HepG2 (cell line): Measurements from ENCODE around the gene ACBD6. TPM values are rescaled to one million over a fixed set of nuclear protein-coding genes. Genes with fewer than 3 reads are reported as not detected.

Experiments used
- ATAC-seq: fragments of 200-7000 bp; cut with Tn5 transposase; 3 replicates; pipeline ENCODE4 v1.9.1; 2020; ENCODE audit warnings: mild to moderate bottlenecking, moderate library complexity
- BruUV-seq: library from RNA; stranded (reverse); fragments of 400-500 nt; replicated peaks from 2 replicates; lab custom pipeline; 2021; lab: Mats Ljungman, UMichigan
- CTCF ChIA-PET: fragments of 300-600 bp; formaldehyde crosslinking; extraction: SDS; loops from one replicate; lab custom pipeline; 2021; ENCODE audit warnings: low total read pairs, inconsistent platforms, low intra/inter-chr PET ratio; lab: Yijun Ruan, JAX
- POLR2A ChIA-PET: fragments of 350-600 bp; sonication (Branson Sonifier 250); formaldehyde crosslinking; loops from one replicate; lab custom pipeline; 2020; ENCODE audit warnings: antibody characterized with exemption, inconsistent platforms; lab: Yijun Ruan, JAX
- DNase-seq: peaks from one replicate; pipeline ENCODE4 v3.0.0-alpha.2; 2015; ENCODE audit warnings: low spot score
- FAIRE-seq: peaks from 3 replicates; lab custom pipeline; 2011; peaks lifted over from hg19 to GRCh38; lab: Jason Lieb, UNC
- H2AFZ ChIP-seq: one replicate; pipeline ENCODE4 v1.6.1; 2011; ENCODE audit warnings: low read length, inconsistent platforms
- H3K27ac ChIP-seq: fragments of 300-600 bp; 3 replicates; pipeline ENCODE4 v1.8.0; 2011; ENCODE audit warnings: mixed run types, mild to moderate bottlenecking, mixed read lengths, low read length, inconsistent platforms; ENCODE audit not compliant: insufficient read depth; ENCODE audit errors: extremely low read length
- H3K27me3 ChIP-seq, 2 experiments: fragments of 200-600 bp in 1 of 2; 2 replicates in 1 of 2; 3 replicates in 1 of 2; pipeline versions ENCODE4 v1.6.0 to v1.8.0; 2011; ENCODE audit warnings: low read length in 2 of 2, mild to moderate bottlenecking in 2 of 2, moderate library complexity in 2 of 2, inconsistent platforms in 1 of 2; ENCODE audit not compliant: insufficient read depth in 2 of 2, control insufficient read depth in 1 of 2
- H3K36me3 ChIP-seq, 2 experiments: fragments of 200-600 bp in 1 of 2; replicated peaks in 1 of 2; 2 replicates in 1 of 2; 3 replicates in 1 of 2; pipeline versions ENCODE4 v1.5.1 to v1.8.0; 2011; ENCODE audit warnings: low read length in 2 of 2, inconsistent platforms in 1 of 2; ENCODE audit not compliant: insufficient read depth in 2 of 2, control insufficient read depth in 1 of 2
- H3K4me1 ChIP-seq: 2 replicates; pipeline ENCODE4 v1.5.1; 2012; ENCODE audit warnings: low read length, inconsistent platforms; ENCODE audit not compliant: insufficient read depth
- H3K4me2 ChIP-seq: 2 replicates; pipeline ENCODE4 v1.6.0; 2011; ENCODE audit warnings: low read depth, low read length, inconsistent platforms
- H3K4me3 ChIP-seq, 3 experiments: fragments of 200-600 bp in 1 of 3; sonication (generic), shearing (Covaris generic) in 1 of 3; replicated peaks in 1 of 3; 2 replicates each; pipeline ENCODE4 v1.5.1; 2011 to 2016; ENCODE audit warnings: low read length in 3 of 3, inconsistent platforms in 2 of 3, low read depth in 2 of 3, mild to moderate bottlenecking in 2 of 3, control low read depth in 1 of 3, mixed read lengths in 1 of 3; ENCODE audit not compliant: insufficient read depth in 1 of 3
- H3K79me2 ChIP-seq: one replicate; pipeline ENCODE4 v1.6.1; 2011; ENCODE audit warnings: low read length, inconsistent platforms; ENCODE audit not compliant: insufficient read depth
- H3K9ac ChIP-seq: 2 replicates; pipeline ENCODE4 v1.6.0; 2011; ENCODE audit warnings: mild to moderate bottlenecking, low read depth, low read length, inconsistent platforms; ENCODE audit not compliant: insufficient read depth
- H3K9me3 ChIP-seq: 2 replicates; pipeline ENCODE4 v1.5.1; 2012; ENCODE audit warnings: mild to moderate bottlenecking, low read length
- H4K20me1 ChIP-seq: 2 replicates; pipeline ENCODE4 v1.6.0; 2011; ENCODE audit warnings: inconsistent platforms, mild to moderate bottlenecking, low read length, moderate library complexity; ENCODE audit not compliant: insufficient read depth
- CC2D1A ChIP-seq: sonication (generic); formaldehyde crosslinking; IDR thresholded peaks from 2 replicates; pipeline ENCODE4 v1.8.1; 2023; ENCODE audit warnings: mild to moderate bottlenecking, missing genetic modification reagents
- CCDC6 ChIP-seq: sonication (generic); formaldehyde crosslinking; IDR thresholded peaks from 2 replicates; pipeline ENCODE4 v1.8.1; 2022; ENCODE audit warnings: mild to moderate bottlenecking, missing genetic modification reagents, moderate library complexity
- ZNF331 ChIP-seq: sonication (generic); formaldehyde crosslinking; IDR thresholded peaks from 2 replicates; pipeline ENCODE4 v1.4.0; 2020; ENCODE audit warnings: missing genetic modification reagents
- ZNF678 ChIP-seq: sonication (generic); formaldehyde crosslinking; IDR thresholded peaks from 2 replicates; pipeline ENCODE4 v1.4.0; 2020; ENCODE audit warnings: mild to moderate bottlenecking, missing genetic modification reagents
- WGBS: methylation state at CpG from one replicate; pipeline ENCODE4 v1.1.6; 2017; ENCODE audit warnings: low lambda C conversion rate; 5-methylcytosine and 5-hydroxymethylcytosine counted together
- in situ Hi-C: cut with HindIII; loops from 2 replicates; pipeline ENCODE4 v1.10.0; 2017; ENCODE audit warnings: low pct_unique_long_range_greater_than_20kb; ENCODE audit not compliant: extremely low pct_ligation_motif_present
- intact Hi-C: fragments of 100-400 bp; cut with micrococcal nuclease; formaldehyde crosslinking; loops from one replicate; pipeline ENCODE4 v1.10.0; 2022; ENCODE audit not compliant: unreplicated experiment
- polyA plus RNA-seq, 8 experiments: library from polyadenylated mRNA; depleted of rRNA in 3 of 8; stranded (reverse) in 7 of 8; unstranded in 1 of 8; fragments of >200 nt; fragmentation: Illumina TruSeq in 4 of 8; extraction: Trizol in 4 of 8; gene quantifications; 2 replicates each; pipeline versions ENCODE4 v1.2.1 to v1.2.3, GENCODE V29; 2011 to 2016; ENCODE audit warnings: low read depth in 4 of 8, missing spikeins in 1 of 8, mixed read lengths in 1 of 8; ENCODE audit not compliant: insufficient read depth in 1 of 8
- total RNA-seq, 5 experiments: library from RNA; depleted of rRNA; stranded (reverse); fragments of >200 nt; fragmentation: Illumina TruSeq; extraction: Trizol; gene quantifications; 2 replicates each; pipeline ENCODE4 v1.2.3, GENCODE V29; 2016; ENCODE audit warnings: low read depth in 1 of 5
- TF ChIP-seq, protein P1 (sequence below): sonication (generic); formaldehyde crosslinking; IDR thresholded peaks from 2 replicates; pipeline ENCODE4 v1.5.1; 2020; ENCODE audit warnings: mild to moderate bottlenecking, missing genetic modification reagents, borderline replicate concordance
- TF ChIP-seq, protein P2 (sequence below): fragments of 450-650 bp; IDR thresholded peaks from 2 replicates; pipeline ENCODE4 v1.6.1; 2017
- TF ChIP-seq, protein P3 (sequence below): sonication (generic); formaldehyde crosslinking; IDR thresholded peaks from 2 replicates; pipeline ENCODE4 v1.5.0; 2020; ENCODE audit warnings: missing genetic modification reagents
- TF ChIP-seq, protein P4 (sequence below): sonication (generic); formaldehyde crosslinking; IDR thresholded peaks from 2 replicates; pipeline ENCODE4 v1.4.0; 2020; ENCODE audit warnings: missing genetic modification reagents, borderline replicate concordance
- TF ChIP-seq, protein P5 (sequence below): sonication (generic); formaldehyde crosslinking; IDR thresholded peaks from 2 replicates; pipeline ENCODE4 v1.4.0; 2020; ENCODE audit warnings: mild to moderate bottlenecking, missing genetic modification reagents, borderline replicate concordance

The ACBD6 gene
- total and polyA plus RNA-seq, 2 of the 13 experiments (the other 11 are each of a cell fraction or from before 2014, with no cell fraction given) = 33.5 to 47.2 TPM

DNA sequence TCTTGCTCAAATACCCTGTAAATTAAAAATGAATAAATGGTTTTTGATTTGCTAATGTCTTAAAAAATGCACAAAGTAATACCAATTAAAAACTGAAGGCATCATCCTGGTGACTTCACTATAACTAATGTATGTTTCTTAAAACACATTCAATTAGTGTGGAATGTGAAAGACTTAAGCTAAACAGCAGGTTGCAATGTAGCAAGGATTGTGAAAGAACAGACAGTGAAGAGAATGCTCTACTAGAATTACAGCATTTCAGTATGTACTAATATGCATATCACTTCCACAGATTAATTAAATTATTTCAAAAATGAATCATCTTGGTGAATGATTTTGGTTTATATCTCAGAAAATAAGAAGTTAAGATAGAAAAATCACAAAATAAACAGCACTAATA, 216.0 kb downstream of the ACBD6 start:
- ATAC-seq (no peak), FAIRE-seq (no peak), DNase-seq (no peak)
- no peak overlapping the region for H3K4me3 ChIP-seq
- H3K79me2 ChIP-seq = no peaks in the 10 kb centered on the region
- no peaks in the 10 kb centered on the region for H4K20me1 ChIP-seq
- H3K27ac ChIP-seq = no peak overlapping the region
- in situ Hi-C loops (no loop called here), intact Hi-C loops (no loop called here)
- no peak overlapping the region for H2AFZ ChIP-seq
- no peak overlapping the region for H3K4me2 ChIP-seq
- peaks cover 15% of the 10 kb centered on the region for H3K4me1 ChIP-seq
- ChIA-PET CTCF (no interaction called here), POLR2A (no interaction called here)
- H3K36me3 ChIP-seq = peaks cover 2 to 27% of the 10 kb centered on the region in 2 experiments
- H3K9ac ChIP-seq = no peak overlapping the region
- H3K27me3 ChIP-seq = no peaks in the 10 kb centered on the region
- H3K9me3 ChIP-seq = no peaks in the 10 kb centered on the region
- TF ChIP-seq, protein P1, sequence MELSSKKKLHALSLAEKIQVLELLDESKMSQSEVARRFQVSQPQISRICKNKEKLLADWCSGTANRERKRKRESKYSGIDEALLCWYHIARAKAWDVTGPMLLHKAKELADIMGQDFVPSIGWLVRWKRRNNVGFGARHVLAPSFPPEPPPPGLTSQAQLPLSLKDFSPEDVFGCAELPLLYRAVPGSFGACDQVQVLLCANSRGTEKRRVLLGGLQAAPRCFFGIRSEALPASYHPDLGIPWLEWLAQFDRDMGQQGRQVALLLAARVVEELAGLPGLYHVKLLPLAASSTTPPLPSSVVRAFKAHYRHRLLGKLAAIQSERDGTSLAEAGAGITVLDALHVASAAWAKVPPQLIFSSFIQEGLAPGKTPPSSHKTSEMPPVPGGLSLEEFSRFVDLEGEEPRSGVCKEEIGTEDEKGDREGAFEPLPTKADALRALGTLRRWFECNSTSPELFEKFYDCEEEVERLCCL (CRISPR knock-in tag) = no peak
- no peak for TF ChIP-seq CC2D1A (CRISPR knock-in tag)
- TF ChIP-seq, protein P2, sequence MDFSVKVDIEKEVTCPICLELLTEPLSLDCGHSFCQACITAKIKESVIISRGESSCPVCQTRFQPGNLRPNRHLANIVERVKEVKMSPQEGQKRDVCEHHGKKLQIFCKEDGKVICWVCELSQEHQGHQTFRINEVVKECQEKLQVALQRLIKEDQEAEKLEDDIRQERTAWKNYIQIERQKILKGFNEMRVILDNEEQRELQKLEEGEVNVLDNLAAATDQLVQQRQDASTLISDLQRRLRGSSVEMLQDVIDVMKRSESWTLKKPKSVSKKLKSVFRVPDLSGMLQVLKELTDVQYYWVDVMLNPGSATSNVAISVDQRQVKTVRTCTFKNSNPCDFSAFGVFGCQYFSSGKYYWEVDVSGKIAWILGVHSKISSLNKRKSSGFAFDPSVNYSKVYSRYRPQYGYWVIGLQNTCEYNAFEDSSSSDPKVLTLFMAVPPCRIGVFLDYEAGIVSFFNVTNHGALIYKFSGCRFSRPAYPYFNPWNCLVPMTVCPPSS = no peak
- BruUV-seq = no TSS peak

DNA sequence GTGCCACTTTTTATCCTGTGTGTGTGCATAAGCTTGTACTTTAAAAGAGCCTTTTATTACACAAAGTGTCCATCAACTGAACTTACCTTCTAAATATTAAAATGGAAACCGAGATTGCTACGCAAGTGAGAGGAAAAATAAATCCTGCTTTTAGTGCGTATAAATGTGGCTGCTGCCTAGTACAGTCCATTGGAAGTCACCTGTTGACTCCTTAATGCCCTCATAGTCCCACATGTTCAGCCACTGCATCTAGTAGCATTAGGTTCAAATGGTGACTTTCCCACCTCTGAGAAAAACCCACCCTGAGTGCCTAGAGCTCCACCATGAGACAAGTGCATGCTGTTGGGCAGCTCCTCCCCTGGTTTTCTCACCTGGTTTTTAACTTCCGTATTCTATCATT, 219.3 kb downstream of the ACBD6 start:
- no peak overlapping the region for H3K27ac ChIP-seq
- 98% methylated on average over 4 of the region's 4 CpGs for WGBS
- TF ChIP-seq ZNF331 (CRISPR knock-in tag) = no peak
- TF ChIP-seq, protein P3, sequence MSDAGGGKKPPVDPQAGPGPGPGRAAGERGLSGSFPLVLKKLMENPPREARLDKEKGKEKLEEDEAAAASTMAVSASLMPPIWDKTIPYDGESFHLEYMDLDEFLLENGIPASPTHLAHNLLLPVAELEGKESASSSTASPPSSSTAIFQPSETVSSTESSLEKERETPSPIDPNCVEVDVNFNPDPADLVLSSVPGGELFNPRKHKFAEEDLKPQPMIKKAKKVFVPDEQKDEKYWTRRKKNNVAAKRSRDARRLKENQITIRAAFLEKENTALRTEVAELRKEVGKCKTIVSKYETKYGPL (CRISPR knock-in tag) = no peak
- TF ChIP-seq, protein P4, sequence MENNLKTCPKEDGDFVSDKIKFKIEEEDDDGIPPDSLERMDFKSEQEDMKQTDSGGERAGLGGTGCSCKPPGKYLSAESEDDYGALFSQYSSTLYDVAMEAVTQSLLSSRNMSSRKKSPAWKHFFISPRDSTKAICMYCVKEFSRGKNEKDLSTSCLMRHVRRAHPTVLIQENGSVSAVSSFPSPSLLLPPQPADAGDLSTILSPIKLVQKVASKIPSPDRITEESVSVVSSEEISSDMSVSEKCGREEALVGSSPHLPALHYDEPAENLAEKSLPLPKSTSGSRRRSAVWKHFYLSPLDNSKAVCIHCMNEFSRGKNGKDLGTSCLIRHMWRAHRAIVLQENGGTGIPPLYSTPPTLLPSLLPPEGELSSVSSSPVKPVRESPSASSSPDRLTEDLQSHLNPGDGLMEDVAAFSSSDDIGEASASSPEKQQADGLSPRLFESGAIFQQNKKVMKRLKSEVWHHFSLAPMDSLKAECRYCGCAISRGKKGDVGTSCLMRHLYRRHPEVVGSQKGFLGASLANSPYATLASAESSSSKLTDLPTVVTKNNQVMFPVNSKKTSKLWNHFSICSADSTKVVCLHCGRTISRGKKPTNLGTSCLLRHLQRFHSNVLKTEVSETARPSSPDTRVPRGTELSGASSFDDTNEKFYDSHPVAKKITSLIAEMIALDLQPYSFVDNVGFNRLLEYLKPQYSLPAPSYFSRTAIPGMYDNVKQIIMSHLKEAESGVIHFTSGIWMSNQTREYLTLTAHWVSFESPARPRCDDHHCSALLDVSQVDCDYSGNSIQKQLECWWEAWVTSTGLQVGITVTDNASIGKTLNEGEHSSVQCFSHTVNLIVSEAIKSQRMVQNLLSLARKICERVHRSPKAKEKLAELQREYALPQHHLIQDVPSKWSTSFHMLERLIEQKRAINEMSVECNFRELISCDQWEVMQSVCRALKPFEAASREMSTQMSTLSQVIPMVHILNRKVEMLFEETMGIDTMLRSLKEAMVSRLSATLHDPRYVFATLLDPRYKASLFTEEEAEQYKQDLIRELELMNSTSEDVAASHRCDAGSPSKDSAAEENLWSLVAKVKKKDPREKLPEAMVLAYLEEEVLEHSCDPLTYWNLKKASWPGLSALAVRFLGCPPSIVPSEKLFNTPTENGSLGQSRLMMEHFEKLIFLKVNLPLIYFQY (CRISPR knock-in tag) = no peak
- TF ChIP-seq ZNF678 (CRISPR knock-in tag) = no peak
- TF ChIP-seq, protein P5, sequence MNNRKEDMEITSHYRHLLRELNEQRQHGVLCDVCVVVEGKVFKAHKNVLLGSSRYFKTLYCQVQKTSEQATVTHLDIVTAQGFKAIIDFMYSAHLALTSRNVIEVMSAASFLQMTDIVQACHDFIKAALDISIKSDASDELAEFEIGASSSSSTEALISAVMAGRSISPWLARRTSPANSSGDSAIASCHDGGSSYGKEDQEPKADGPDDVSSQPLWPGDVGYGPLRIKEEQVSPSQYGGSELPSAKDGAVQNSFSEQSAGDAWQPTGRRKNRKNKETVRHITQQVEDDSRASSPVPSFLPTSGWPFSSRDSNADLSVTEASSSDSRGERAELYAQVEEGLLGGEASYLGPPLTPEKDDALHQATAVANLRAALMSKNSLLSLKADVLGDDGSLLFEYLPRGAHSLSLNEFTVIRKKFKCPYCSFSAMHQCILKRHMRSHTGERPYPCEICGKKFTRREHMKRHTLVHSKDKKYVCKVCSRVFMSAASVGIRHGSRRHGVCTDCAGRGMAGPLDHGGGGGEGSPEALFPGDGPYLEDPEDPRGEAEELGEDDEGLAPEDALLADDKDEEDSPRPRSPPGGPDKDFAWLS (CRISPR knock-in tag) = no peak
- TF ChIP-seq CCDC6 (CRISPR knock-in tag) = no peak
- H3K4me2 ChIP-seq = no peak overlapping the region
- H3K4me3 ChIP-seq = no peak overlapping the region
- no peaks in the 10 kb centered on the region for H3K9me3 ChIP-seq
- no peaks in the 10 kb centered on the region for H4K20me1 ChIP-seq
- BruUV-seq = no TSS peak
- intact Hi-C loops = no loop called here
- ATAC-seq (no peak), FAIRE-seq (no peak), DNase-seq (no peak)
- ChIA-PET CTCF (no interaction called here), POLR2A (no interaction called here)
- H3K79me2 ChIP-seq = no peaks in the 10 kb centered on the region
- no peak overlapping the region for H2AFZ ChIP-seq
- peaks cover 1 to 30% of the 10 kb centered on the region in 2 experiments for H3K36me3 ChIP-seq
- no peaks in the 10 kb centered on the region for H3K4me1 ChIP-seq
- H3K9ac ChIP-seq = no peak overlapping the region
- in situ Hi-C loops = no loop called here
- H3K27me3 ChIP-seq = no peaks in the 10 kb centered on the region
